Liver (tissue), 3 donors: Measurements from ENCODE around the gene FBXO33.

ENCODE experiments used
- CTCF ChIP-seq: fragments of 150-350 bp; IDR thresholded peaks from 2 replicates; pipeline ENCODE4 v1.5.1; 2017; ENCODE audit warnings: improper control_type of control experiment, low read depth, low read length; ENCODE audit not compliant: missing input control
- EGR1 ChIP-seq, 2 donors: IDR thresholded peaks; 2 replicates each; pipeline ENCODE4 v1.6.1; 2016 to 2018; ENCODE audit warnings: antibody characterized with exemption in 2 of 2, low read depth in 2 of 2
- MAX ChIP-seq: IDR thresholded peaks from 2 replicates; pipeline ENCODE4 v1.6.1; 2016; ENCODE audit warnings: antibody characterized with exemption
- REST ChIP-seq: IDR thresholded peaks from 2 replicates; pipeline ENCODE4 v1.6.1; 2016; ENCODE audit warnings: antibody characterized with exemption, mild to moderate bottlenecking
- SP1 ChIP-seq: IDR thresholded peaks from 2 replicates; pipeline ENCODE4 v1.6.1; 2018; ENCODE audit warnings: antibody characterized with exemption, mild to moderate bottlenecking
- YY1 ChIP-seq: IDR thresholded peaks from 2 replicates; pipeline ENCODE4 v1.6.1; 2016; ENCODE audit warnings: antibody characterized with exemption, mild to moderate bottlenecking
- donor health status: healthy.
- donor health status: healthy.

- no peak for TF ChIP-seq CTCF
- TF ChIP-seq SP1: no peak
- TF ChIP-seq EGR1 (IDR thresholded peaks at IDR 0.05; ENCODE audit: low read depth in 2 of 2): no peak
- TF ChIP-seq MAX: no peak
- no peak for TF ChIP-seq REST
- no peak for TF ChIP-seq YY1
Observed at GRCh38 chr14:39423793-39424192, 8.4 kb downstream of the FBXO33 start.
